Adrenal gland (tissue), 12 donors: ENCODE results near the gene MLST8. TPM values are rescaled to one million over a fixed set of nuclear protein-coding genes. Genes with fewer than 3 reads are reported as not detected.

Source experiments
- DNase-seq, 7 donors: peaks; one replicate each; pipeline ENCODE4 v3.0.0-alpha.2; 2019 to 2020
- H3K27ac ChIP-seq, 5 donors: fragments of 200-600 bp; sonication (generic) in 4 of 5; 1 replicate in 3 of 5; 2 replicates in 2 of 5; pipeline versions ENCODE4 v1.5.1 to v1.8.0; 2016 to 2020; ENCODE audit warnings: mild to moderate bottlenecking in 1 of 5
- H3K27me3 ChIP-seq: fragments of 200-600 bp; 2 replicates; pipeline ENCODE4 v1.8.0; 2021
- H3K36me3 ChIP-seq, 2 donors: fragments of 200-600 bp; replicated peaks in 1 of 2; 1 replicate in 1 of 2; 2 replicates in 1 of 2; pipeline versions ENCODE4 v1.5.1 to v1.8.0; 2018 to 2022
- H3K4me1 ChIP-seq, 2 donors: fragments of 200-600 bp; replicated peaks in 1 of 2; 1 replicate in 1 of 2; 2 replicates in 1 of 2; pipeline versions ENCODE4 v1.5.1 to v1.8.0; 2018 to 2021
- H3K4me3 ChIP-seq, 4 donors: fragments of 200-600 bp; sonication (generic) in 3 of 4; one replicate each; pipeline ENCODE4 v1.5.1; 2016 to 2018
- H3K9me3 ChIP-seq, 3 donors: fragments of 200-600 bp; sonication (generic) in 1 of 3; replicated peaks in 1 of 3; 1 replicate in 2 of 3; 2 replicates in 1 of 3; pipeline versions ENCODE4 v1.5.1 to v1.8.0; 2016 to 2021
- CTCF ChIP-seq, 6 experiments: fragments of 450-650 bp in 4 of 6; fragments of 200-600 bp in 2 of 6; sonication (generic) in 1 of 6; IDR thresholded peaks; 1 replicate in 5 of 6; 2 replicates in 1 of 6; pipeline versions ENCODE4 v1.5.1 to v1.8.0; 2016 to 2021; ENCODE audit warnings: antibody characterized with exemption in 6 of 6, mild to moderate bottlenecking in 2 of 6, moderate library complexity in 1 of 6
- POLR2A ChIP-seq, 2 donors: fragments of 450-650 bp; IDR thresholded peaks; one replicate each; pipeline ENCODE4 v1.6.1; 2017; ENCODE audit warnings: antibody characterized with exemption in 2 of 2, mild to moderate bottlenecking in 2 of 2, moderate library complexity in 1 of 2
- WGBS, 4 donors: extraction: QIAGEN DNeasy Blood & Tissue Kit in 2 of 4; methylation state at CpG; one replicate each; pipeline versions ENCODE4 v1.1.5 to v1.1.7; 2013 to 2017; 5-methylcytosine and 5-hydroxymethylcytosine counted together
- intact Hi-C, 2 donors: fragments of 100-400 bp; cut with DNase I; formaldehyde crosslinking; loops; one replicate each; pipeline versions ENCODE4 v1.14.1 to v1.15.0; 2022 to 2023
- polyA plus RNA-seq, 3 donors: library from polyadenylated mRNA; stranded (reverse); fragments of 200-250 nt in 2 of 3; fragments of 350-450 nt in 1 of 3; fragmentation: Illumina TruSeq in 1 of 3; extraction: RNeasy Lipid Tissue Mini Kit (QIAGEN cat#74804) in 1 of 3; gene quantifications; one replicate each; pipeline ENCODE4 v1.2.3, GENCODE V29; 2013 to 2014
- total RNA-seq, 9 donors: library from RNA; depleted of rRNA in 4 of 9; stranded (reverse); fragments of >200 nt in 4 of 9; fragments of 120-200 nt in 1 of 9; fragmentation: NEBNext Ultra II Directional in 1 of 9; extraction: Animal tissue kit (Norgen Biotek cat#: 25700) in 1 of 9; gene quantifications; one replicate each; pipeline versions ENCODE4 v1.1.0 to v1.2.4, GENCODE V29; 2013 to 2023
- donor health status: healthy with polysubstance abuse.
- donor health status: Bipolar disorder and iron deficiency.
- donor health status: DM: yes; HTN: yes; CAD: no.
- donor health status: DM: no; HTN: no; CAD: no.
- donor health status: DM: no; HTN: no; CAD: no.
- donor health status: DM: yes; HTN: yes; CAD: no.

Gene MLST8
- total and polyA plus RNA-seq, 12 donors = 21.9 to 116 (median 57.2) TPM

DNA sequence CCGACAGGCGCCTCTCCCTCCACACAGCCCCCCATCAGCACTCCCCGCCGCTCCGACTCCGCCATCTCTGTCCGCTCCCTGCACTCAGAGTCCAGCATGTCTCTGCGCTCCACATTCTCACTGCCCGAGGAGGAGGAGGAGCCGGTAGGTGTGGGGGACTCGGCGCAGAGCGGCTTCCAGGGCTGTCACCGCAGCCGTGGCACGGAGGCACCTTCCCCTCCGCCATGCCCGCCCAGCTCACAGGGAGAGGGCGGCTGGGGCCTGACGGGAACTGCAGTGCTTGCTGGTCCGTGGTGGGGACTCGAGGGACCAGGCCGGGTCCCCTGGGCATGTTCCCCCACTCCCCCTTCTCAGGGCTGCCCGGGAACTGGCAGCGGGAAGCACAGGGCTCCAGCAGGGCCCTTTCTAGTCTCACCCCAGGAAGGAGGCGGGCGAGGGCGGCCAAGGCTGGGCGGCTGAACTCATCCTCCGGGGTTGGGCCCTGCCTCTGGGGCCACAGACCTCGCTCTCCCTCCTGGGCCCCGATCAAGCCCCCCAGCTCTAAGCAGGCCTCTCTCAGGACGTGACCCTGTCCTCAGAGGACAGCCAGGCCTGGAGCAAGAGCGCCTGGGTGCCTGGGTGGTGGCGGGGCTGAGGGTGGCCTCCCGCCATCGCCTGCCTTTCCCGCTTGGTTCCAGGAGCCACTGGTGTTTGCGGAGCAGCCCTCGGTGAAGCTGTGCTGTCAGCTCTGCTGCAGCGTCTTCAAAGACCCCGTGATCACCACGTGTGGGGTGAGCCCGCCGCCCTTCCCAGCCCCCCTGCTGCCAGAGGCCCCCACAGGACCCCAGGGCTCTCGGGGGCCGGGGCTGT is 34.4 kb upstream of the MLST8 start:
- 85 to 98% (median 88%) methylated on average over 24 to 47 of the region's 47 CpGs for WGBS, 4 donors
- intact Hi-C loops = no loop called here
- DNase-seq = no peak
- Histone ChIP-seq H3K4me3 (peak overlapping the region in 1 of 4 donors; percentile 32), H3K4me1 (peaks cover 0 to 6% of the 10 kb centered on the region in 2 donors), H3K36me3 (peaks cover 0 to 57% of the 10 kb centered on the region in 2 donors), H3K27ac (peak overlapping the region in 1 of 5 donors; percentile 68), H3K9me3 (no peaks in the 10 kb centered on the region), H3K27me3 (no peaks in the 10 kb centered on the region)
- TF ChIP-seq CTCF (IDR thresholded peaks at IDR 0.05) (no peak), POLR2A (IDR thresholded peaks at IDR 0.05) (no peak)

DNA sequence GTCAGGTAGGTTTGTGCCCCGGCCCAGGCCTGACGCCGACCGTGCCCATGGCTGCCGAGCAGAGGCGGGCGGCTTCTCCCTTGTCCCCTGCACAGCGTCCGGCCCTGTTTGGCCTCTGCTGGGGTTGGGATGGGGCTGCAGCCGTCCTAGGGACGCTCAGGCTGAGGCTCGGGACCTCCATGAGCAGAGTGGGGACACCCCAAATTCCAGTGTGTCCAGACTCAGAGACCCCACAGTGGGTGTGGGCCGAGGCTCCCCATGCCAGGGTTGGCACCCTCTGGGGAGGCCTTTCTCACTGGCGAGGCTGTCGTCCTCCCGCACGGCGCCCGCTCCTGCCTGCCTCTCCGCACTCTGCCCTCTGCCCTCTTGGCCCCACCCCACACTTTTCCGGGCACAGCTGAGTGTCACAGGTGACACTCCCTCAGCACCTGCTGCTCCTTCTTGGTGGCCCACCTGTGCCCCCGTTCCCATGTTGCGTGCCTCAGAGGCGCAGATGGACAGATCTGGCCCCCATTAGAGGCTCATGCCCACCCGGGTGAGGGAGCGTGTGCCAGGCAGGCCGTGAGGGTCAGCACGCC is 33.6 kb upstream of the MLST8 start:
- peaks cover 0 to 57% of the 10 kb centered on the region in 2 donors for H3K36me3 ChIP-seq

DNA sequence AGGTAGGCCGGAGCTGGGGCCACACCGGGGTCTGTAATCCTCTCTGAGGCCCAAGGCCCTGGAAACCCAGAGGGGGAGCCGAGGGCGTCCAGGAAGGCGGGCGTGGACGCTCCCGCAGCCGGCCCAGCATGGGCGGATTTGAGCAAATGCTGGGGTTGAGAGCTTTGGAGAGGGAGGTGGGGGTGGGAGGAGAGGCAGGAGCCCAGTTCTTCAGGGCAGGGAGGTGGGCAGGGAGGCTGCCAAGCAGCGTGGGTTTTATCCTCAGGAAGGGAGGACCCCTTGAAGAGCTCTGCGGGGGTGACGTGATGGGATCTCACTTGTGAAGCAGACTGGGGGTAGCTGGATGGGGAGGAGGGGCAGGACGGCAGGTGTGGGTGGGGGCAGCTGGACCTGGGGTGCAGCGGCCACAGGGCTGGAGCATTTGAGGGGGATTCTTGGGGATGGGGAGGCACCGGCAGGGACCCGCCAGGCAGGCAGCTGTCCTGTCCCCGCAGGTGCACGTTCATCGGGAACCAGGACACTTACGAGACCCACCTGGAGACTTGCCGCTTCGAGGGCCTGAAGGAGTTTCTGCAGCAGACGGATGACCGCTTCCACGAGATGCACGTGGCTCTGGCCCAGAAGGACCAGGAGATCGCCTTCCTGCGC is 32.4 kb upstream of the MLST8 start:
- intact Hi-C loops = no loop called here
- no peak for DNase-seq
- Histone ChIP-seq H3K9me3 (no peaks in the 10 kb centered on the region), H3K27ac (no peak overlapping the region), H3K36me3 (peaks cover 0 to 64% of the 10 kb centered on the region in 2 donors), H3K4me1 (peaks cover 0 to 6% of the 10 kb centered on the region in 2 donors), H3K27me3 (no peaks in the 10 kb centered on the region), H3K4me3 (no peak overlapping the region)
- no peak for TF ChIP-seq CTCF (IDR thresholded peaks at IDR 0.05)
- no peak for TF ChIP-seq POLR2A (IDR thresholded peaks at IDR 0.05)
- 93 to 96% (median 94%) methylated on average over 23 to 29 of the region's 29 CpGs for WGBS, 4 donors

More for the DNA sequence above, 33.6 kb upstream of the MLST8 start:
- WGBS, 4 donors = 93 to 95% (median 94%) methylated on average over 19 to 28 of the region's 28 CpGs
- no peaks in the 10 kb centered on the region for H3K9me3 ChIP-seq
- peaks cover 0 to 6% of the 10 kb centered on the region in 2 donors for H3K4me1 ChIP-seq
- intact Hi-C loops = no loop called here
- no peak for DNase-seq
- no peaks in the 10 kb centered on the region for H3K27me3 ChIP-seq
- H3K27ac ChIP-seq = no peak overlapping the region
- TF ChIP-seq POLR2A (IDR thresholded peaks at IDR 0.05) (no peak), CTCF (IDR thresholded peaks at IDR 0.05) (no peak)
- H3K4me3 ChIP-seq = no peak overlapping the region

DNA sequence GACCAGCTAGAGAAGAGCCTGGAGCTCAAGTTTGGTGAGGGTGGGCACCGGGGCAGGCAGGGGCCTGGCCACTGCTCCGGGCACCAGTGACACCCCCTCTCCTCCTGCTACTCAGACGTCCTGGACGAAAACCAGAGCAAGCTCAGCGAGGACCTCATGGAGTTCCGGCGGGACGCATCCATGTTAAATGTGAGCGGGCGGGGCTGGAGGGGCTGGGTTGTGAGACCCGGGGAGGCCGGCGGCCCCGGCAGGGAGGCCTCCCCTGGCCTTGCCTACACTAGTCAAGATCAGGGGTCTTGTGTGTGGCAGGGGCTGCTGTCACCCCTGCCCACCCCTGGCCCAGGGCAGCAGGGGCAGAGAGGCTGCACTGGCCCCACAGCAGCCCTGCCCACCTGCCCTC is 31.9 kb upstream of the MLST8 start:
- Histone ChIP-seq H3K27me3 (no peaks in the 10 kb centered on the region), H3K4me3 (no peak overlapping the region), H3K36me3 (peaks cover 0 to 64% of the 10 kb centered on the region in 2 donors), H3K9me3 (no peaks in the 10 kb centered on the region), H3K4me1 (peaks cover 0 to 6% of the 10 kb centered on the region in 2 donors), H3K27ac (no peak overlapping the region)
- DNase-seq = no peak
- TF ChIP-seq POLR2A (IDR thresholded peaks at IDR 0.05) (no peak), CTCF (IDR thresholded peaks at IDR 0.05) (no peak)
- intact Hi-C loops = no loop called here
- WGBS, 4 donors = 81 to 96% (median 93%) methylated on average over 7 to 14 of the region's 14 CpGs
